HG02588 (cell line): ENCODE measurements around the gene SLC27A2.
"Not testable (repeated sequence)": the region's sequence is repeated elsewhere in the genome, so short reads cannot be mapped to it uniquely, and the experiment has no call there.

Source experiments
- ATAC-seq: cut with Tn5 transposase; IDR thresholded peaks from one replicate; pipeline ENCODE4 v1.9.1; 2021; ENCODE audit warnings: mild to moderate bottlenecking, moderate library complexity; ENCODE audit not compliant: unreplicated experiment

SLC27A2 gene

DNA sequence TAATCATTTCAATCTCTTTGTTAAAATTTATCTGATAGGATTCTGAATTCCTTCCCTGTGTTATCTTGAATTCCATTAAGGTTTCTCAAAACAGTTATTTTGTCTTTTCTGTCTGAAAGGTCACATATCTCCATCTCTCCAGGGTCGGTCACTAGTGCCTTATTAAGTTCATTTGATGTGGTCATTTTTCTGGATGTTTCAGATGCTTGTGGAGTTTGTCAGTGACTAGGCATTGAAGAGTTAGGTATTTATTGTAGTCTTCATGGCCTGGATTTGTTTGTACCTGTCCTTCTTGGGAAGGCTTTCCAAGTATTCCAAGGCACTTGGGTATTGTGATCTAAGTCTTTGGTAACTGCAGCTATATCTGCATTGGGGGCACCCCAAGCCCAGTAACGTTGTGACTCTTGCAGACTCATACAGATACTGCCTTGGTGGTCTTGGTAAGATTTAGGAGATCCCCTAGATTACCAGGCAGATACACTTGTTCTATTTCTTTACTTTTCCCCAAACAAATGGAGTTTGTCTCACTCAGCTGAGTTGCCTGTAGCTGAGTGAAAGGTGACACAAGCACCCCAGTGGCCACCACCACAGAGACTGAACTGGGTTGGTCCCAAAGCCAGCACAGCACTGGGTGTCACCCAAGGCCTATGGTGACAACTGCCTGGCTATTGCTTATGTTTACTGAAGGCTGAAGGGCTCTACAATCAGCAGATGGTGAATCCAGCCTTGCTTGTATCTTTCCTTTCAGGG lies 18.9 kb upstream of the SLC27A2 start:
- no peak for ATAC-seq

DNA sequence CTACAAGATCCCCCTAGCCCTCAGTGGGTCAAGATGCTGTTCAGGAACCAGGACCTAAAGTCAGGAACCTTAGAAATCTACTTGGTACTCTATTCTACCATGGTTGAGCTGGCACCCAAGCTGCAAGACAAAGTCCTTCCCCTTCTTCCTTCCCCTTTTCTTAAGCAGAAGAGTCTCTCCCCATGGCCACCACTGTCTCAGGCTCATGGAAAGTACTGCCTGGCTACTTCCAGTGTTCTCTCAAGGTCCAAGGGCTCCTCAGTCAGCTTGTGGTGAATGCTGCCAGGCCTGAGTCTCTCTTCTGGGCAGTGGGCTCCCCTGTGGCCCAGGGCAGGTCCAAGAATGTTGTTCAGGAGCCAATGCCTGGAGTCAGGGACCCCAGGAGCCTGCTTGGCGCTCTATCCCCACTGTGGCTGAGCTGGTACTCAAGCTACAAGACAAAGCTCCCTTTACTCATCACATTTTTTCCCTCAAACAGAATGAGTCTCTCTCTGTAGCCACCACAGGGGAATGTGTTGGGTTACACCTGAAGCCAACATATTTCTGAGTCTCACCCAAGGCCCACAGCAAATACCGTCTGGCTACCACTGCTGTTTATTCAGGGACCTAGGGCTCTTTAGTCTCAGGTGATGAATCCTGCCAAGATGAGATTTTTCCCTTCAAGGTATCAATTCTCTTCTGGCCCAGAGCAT lies 18.1 kb upstream of the SLC27A2 start:
- ATAC-seq, result no peak

- no peak for ATAC-seq
Observed at GRCh38 chr15:50164458-50164857, 17.5 kb upstream of the SLC27A2 start.

DNA sequence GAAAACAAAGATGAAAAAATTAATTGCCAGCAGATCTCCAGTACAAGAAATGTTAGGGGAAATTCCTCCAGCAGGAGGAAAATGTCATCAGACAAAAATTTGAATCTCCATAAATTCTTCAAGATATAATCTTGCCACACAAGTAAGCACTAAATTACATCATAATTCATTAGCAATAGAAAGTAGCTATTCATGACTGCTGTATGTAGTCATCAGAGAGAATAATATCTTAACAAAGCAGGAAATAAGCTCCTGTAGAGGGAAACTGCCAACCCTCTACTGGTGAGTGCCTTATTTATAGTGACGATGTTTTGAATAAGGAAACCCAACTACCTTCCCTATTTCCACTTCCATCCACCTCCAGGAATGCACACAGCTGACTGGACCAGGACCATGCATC lies 15.8 kb upstream of the SLC27A2 start:
- ATAC-seq, result no peak

DNA sequence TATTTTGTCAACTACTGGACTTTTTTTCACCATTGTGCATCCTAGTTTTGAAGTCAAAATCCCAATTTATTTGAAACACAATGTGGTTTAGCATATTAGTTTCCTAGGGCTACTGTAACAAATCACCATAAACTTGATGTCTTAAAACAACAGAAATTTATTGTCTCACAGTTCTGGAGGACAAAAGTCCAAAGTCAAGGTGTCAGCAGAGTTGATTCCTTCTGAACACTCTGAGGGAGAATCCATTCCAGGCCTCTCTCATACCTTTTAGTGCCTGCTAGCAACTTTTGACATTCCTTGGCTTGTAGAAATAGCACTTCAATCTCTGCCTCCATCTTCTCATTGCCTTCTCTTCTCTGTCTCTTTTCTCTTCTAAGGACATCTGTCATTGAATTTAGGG lies 14.9 kb upstream of the SLC27A2 start:
- no peak for ATAC-seq

DNA sequence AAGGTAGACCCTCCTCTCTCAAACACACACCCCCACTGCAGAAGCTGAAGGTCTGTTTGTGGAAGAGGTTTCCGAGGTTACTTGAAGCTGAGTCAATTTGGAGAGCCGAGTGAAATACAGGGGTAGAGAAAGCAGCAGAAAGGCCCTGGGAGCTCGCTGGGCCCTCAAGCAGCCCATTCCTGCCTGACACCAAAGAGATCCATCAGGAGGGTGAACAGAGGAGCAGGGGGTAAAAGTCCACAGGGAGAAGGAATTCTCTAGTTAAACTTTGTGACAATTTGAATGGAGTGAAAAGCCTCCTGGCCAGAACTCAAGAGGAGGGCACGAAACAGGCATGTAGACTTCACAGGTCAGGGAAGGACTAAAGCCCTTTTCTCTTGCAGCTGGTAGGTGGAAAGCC lies 13.6 kb upstream of the SLC27A2 start:
- ATAC-seq, result no peak

DNA sequence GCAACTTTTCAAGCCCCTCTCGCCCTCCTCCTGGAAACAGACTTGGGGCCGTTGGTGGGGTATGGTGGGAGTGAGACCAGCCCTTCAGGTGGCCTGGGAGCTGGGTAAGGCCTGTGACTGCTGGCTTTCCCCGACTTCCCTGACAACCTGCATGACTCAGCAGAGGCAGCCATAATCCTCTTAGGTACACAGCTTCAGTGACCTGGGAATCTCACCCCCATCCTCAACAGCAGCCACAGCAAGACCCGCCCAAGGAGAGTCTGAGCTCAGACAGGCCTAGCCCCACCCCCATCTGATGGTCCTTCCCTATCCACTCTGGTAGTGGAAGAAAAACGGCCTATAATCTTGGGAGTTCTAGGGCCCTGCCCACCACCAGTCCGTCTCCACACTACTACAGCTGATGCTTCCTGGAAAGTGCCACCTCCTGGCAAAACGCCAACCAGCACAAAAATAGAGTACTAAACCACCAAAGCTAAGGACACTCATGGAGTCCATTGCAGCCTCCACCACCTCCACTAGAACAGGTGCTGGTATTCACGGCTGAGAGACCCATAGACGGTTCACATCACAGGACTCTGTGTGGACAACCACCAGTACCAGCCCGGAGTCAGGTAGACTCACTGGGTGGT lies 13.1 kb upstream of the SLC27A2 start:
- no peak for ATAC-seq

DNA sequence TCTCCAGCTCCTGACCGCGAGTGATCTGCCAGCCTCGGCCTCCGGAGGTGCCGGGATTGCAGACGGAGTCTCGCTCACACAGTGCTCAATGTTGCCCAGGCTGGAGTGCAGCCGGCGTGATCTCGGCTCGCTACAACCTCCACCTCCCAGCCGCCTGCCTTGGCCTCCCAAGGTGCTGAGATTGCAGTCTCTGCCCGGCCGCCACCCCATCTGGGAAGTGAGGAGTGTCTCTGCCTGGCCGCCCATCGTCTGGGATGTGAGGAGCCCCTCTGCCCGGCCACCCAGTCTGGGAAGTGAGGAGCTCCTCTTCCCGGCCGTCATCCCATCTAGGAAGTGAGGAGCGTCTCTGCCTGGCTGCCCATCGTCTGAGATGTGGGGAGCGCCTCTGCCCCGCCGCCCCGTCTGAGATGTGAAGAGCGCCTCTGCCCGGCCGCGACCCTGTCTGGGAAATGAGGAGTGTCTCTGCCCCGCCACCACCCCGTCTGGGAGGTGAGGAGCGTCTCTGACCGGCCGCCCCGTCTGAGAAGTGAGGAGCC lies 9.6 kb upstream of the SLC27A2 start:
- not testable (repeated sequence) for ATAC-seq

- no peak for ATAC-seq
Observed at GRCh38 chr15:50176869-50177268, 5.1 kb upstream of the SLC27A2 start.

DNA sequence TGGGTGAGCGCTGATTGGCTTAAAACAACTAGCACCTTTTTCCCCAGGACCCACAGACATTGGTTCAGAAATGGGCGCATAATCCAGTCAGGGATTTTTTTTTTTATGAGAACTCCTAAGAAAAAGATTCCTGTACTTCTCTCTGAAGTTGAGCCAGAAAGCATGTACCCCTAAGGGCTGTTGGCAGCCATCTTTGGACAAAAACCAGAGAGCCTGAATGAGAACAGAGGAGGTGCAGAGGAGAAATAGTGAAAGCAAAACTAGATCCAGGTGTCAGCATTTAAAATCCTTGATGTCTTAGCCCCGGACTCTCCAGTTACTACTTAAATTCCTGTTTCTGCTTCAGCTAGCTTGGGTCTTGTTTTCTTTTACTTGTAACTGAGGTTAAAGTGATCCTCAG lies 1.9 kb upstream of the SLC27A2 start:
- ATAC-seq, result no peak

- ATAC-seq, result no peak
Observed at GRCh38 chr15:50180582-50180981, 1.4 kb upstream of the SLC27A2 start.

DNA sequence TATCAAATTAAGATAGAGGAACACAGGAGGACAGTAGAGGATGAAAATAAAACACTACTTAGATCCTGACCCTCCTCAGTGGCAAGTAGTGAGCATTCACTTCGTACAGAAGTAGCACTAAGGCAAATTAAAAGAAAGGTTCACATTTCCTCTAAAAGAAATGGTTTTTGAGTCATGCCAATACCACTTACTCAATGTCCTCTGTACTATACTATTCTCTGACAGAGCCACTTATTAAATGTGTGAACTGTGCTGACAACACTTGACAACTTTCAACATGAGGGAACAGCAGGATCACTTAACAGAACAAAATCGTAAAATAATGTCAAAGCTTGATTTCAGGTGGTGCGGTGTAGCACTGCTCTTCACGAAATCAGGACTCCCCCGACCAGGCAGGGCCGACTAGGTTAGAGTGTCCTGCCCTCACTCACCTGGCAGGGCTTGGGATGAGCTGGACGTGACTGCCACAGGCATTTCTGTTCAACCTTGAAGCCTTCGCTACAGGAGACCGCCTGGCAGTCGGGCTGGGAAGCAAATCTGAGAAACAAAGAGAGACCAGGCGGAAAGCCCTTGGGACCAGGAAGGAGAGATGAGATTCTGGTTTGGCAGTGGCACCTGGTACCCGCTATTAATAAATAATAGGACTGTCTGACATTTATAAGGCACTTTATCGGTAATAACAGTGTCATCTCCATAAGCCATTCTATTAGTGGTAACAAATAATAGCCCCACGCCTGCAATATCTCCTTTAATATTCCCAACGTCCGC lies 611 bp upstream of the SLC27A2 start:
- no peak for ATAC-seq

- peak; percentile 49 for ATAC-seq
Observed at GRCh38 chr15:50182219-50183013, 420 bp downstream of the SLC27A2 start.

DNA sequence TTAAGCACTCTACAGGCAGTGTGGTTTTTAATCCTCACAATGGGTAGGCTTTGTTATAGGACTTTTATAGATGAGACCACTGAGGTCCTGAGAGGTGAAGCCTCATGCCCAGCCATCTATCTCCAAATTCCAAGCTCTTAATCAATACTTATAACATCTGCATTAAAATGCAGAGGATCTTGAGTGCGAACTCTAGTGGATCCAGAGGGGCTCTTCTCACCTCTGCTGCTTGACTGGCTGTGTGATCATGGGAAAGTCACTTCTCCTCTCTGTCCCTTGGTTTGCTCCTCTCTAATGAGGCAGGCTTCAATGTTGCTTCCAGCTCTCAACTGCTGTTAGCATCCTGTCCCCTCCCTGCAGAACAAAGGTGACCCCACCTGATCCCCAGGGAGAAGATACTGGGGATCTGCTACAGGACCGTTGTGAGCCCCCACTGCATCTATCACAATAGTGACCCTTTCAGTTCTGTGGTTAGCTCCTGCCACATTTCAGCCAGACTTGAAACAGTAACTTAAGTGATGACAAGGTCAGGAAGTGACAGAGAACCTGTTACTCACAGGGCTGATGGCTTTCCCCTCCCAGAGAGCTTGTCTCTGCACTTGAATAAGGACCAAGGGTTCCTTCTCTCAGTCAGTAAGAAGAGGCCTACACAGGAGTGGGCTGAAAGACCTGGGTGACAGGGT lies 1.3 kb downstream of the SLC27A2 start:
- ATAC-seq, result no peak

- ATAC-seq, result no peak
Observed at GRCh38 chr15:50184863-50185504, 3.0 kb downstream of the SLC27A2 start.

DNA sequence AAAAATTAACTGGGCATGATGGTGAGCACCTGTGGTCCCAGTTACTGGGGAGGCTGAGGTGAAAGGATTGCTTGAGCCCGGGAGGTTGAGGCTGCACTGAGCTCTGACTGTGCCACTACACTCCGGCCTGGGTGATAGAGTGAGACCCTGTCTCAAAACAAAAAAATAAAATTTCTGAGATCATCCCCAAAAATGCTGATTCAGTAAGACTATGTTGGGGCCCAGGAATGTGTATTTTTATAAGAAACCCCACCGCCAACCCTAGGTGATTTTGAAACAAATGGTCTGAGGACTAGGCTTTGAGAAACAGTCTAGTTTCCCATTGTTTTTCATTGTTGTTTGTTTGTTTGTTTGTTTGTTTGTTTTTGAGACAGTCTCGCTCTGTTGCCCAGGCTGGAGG lies 4.1 kb downstream of the SLC27A2 start:
- ATAC-seq, result no peak

DNA sequence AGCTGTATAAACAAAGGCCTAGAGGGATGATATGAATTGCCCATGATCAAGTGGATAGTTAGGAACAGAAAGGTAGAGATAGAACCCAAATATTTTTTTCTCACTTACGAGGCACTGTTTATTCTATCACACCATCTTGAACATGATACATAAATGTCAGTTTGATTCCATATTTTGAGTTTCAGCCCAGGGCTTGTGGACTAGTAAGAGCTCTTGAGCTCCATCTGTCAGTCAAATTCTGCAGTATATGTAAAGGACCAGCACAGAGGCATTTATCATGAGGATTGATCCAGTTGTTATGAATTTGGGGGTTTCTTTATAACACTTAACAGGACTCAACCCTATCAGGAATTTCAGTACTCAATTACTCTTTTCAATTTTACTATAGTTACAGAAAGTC lies 4.8 kb downstream of the SLC27A2 start:
- ATAC-seq, result no peak

GRCh38 chr15:50187525-50187924 lies 5.5 kb downstream of the SLC27A2 start:
- no peak for ATAC-seq

DNA sequence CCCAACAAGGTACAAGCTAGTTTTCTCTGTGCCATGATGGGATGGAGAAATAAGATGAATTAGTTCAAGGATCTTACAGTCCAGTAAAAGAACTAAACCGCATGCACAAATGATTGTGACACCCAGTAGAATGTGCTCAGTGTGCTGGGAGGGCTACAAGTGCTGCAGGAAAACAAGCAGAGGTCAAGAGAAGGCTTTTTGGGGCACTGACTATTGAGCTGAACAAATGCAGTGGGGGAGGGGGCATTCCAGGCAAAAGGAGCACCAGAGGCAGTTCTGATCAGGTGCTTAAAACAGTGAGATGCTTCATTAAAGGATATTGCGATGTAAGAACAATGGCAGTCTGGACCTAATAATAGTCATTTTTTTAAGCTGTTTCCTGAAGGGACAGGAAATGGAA lies 6.0 kb downstream of the SLC27A2 start:
- ATAC-seq, result no peak
